ENCODE measurements around the gene SMARCB1. TPM values are rescaled to one million over a fixed set of nuclear protein-coding genes. Genes with fewer than 3 reads are reported as not detected.
A peak's percentile ranks its signal among the peaks of the same experiment; 100 is the strongest.

Gene SMARCB1
- total and polyA plus RNA-seq, 2 experiments from 2014 or later, result 147 to 175 TPM

DNA sequence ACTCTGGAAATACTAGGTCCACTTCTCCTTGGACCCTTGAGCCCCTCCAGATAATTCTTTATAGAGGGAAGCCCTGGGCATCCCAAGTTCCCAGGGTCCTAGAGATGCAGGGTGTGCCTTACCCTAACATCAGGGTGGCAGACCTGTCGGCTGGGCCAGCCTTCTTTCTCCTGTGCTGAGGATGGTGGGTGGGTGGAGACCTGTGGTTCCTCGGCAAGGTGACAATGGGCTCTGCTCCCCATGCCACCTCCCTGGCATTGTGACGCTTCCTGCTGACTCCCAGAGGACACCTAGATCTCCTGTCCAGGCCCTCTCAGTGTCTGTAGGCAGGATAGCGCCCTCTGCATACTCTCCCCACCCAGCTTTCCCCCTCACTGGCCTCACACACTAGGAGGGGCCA lies 55.8 kb downstream of the SMARCB1 start:
- peak overlapping the region; percentile 92 for H3K27ac ChIP-seq
- DNase-seq (ENCODE audit: low read depth in 1 of 2, low spot score in 1 of 2), result no peak
- TF ChIP-seq, protein P1, sequence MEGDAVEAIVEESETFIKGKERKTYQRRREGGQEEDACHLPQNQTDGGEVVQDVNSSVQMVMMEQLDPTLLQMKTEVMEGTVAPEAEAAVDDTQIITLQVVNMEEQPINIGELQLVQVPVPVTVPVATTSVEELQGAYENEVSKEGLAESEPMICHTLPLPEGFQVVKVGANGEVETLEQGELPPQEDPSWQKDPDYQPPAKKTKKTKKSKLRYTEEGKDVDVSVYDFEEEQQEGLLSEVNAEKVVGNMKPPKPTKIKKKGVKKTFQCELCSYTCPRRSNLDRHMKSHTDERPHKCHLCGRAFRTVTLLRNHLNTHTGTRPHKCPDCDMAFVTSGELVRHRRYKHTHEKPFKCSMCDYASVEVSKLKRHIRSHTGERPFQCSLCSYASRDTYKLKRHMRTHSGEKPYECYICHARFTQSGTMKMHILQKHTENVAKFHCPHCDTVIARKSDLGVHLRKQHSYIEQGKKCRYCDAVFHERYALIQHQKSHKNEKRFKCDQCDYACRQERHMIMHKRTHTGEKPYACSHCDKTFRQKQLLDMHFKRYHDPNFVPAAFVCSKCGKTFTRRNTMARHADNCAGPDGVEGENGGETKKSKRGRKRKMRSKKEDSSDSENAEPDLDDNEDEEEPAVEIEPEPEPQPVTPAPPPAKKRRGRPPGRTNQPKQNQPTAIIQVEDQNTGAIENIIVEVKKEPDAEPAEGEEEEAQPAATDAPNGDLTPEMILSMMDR (IDR thresholded peaks at IDR 0.05; ENCODE audit: low read depth, low read length), result no peak
- H3K36me3 ChIP-seq, result no peaks in the 10 kb centered on the region
- H3K4me3 ChIP-seq, result no peak overlapping the region
- H3K27me3 ChIP-seq, result no peaks in the 10 kb centered on the region
- peaks cover 52% of the 10 kb centered on the region for H3K4me1 ChIP-seq (ENCODE audit: low read depth)
- H3K9me3 ChIP-seq (ENCODE audit: low read depth), result no peaks in the 10 kb centered on the region

DNA sequence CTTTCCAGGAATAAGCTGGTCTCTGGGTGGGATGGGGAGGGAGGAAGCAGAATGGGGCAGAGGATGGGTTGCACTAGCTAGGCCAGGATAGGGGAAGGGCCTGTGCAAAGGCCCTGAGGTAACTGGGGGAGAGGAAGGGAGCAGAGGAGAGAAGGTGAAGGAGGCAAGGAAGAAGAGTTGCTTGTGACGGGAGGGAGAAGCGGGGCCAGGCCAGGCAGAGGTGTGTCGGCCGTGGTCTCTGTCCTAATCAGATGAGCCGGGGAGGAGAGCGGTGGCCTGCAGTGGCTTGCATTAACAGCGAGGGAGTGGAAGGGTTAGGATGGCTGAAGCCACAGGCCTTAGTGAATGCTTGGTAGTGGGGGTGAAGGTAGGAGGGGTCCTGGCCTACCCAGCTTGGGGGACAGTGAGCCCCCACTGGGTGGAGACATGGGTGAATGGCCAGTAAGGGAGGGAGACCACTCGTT lies 58.0 kb downstream of the SMARCB1 start:
- TF ChIP-seq, protein P1 (IDR thresholded peaks at IDR 0.05; ENCODE audit: low read depth, low read length), result no peak
- H3K36me3 ChIP-seq, result no peaks in the 10 kb centered on the region
- H3K4me3 ChIP-seq, result no peak overlapping the region
- no peaks in the 10 kb centered on the region for H3K9me3 ChIP-seq (ENCODE audit: low read depth)
- DNase-seq (ENCODE audit: low read depth in 1 of 2, low spot score in 1 of 2), result no peak
- H3K4me1 ChIP-seq (ENCODE audit: low read depth), result peaks cover 53% of the 10 kb centered on the region
- H3K27me3 ChIP-seq, result no peaks in the 10 kb centered on the region
- peak overlapping the region; percentile 67 for H3K27ac ChIP-seq

DNA sequence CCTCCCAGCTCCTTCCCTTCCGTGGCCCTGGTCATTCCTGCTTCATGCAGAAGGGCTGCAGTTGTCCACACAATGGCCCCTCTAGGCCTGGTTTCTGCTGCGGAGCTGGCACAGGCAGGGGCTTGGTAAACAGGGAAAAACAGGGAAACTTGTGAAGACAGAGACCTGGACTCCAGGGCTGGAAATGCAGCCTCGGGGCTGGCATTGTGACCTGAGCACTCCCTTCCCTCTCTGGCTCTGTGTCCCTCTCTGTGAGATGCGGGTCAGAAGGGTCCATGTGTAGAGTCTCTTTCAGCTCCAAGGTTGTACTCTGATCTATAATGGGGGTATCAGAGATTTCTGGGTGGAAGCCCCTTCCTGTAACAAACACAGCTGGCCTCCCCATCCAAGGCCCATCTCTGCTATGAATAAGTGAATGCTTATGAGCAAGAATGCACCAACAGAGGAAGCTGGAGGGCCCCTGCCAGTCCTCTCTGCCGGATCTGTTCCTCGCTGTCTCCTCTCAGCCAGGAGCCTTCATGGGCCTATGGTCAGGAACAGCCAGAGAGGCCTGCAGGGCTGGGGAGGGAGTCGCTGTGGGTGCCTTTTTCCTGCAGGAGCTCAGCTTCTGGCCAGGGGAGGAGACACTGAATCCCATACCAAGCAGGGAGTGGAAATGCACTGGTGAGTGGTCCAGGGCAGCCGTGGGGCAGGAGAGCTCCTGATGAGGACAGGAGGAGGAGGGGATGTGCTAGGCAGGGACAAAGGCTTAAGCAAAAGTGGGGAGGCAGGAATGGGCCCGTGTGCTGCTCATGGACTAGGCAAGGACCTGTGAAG lies 58.7 kb downstream of the SMARCB1 start:
- Histone ChIP-seq H3K27me3 (no peaks in the 10 kb centered on the region), H3K27ac (peak overlapping the region; percentile 86), H3K9me3 (ENCODE audit: low read depth) (no peaks in the 10 kb centered on the region), H3K36me3 (no peaks in the 10 kb centered on the region), H3K4me3 (no peak overlapping the region), H3K4me1 (ENCODE audit: low read depth) (peaks cover 53% of the 10 kb centered on the region)
- DNase-seq (ENCODE audit: low read depth in 1 of 2, low spot score in 1 of 2), result no peak
- TF ChIP-seq, protein P1 (IDR thresholded peaks at IDR 0.05; ENCODE audit: low read depth, low read length), result no peak

DNA sequence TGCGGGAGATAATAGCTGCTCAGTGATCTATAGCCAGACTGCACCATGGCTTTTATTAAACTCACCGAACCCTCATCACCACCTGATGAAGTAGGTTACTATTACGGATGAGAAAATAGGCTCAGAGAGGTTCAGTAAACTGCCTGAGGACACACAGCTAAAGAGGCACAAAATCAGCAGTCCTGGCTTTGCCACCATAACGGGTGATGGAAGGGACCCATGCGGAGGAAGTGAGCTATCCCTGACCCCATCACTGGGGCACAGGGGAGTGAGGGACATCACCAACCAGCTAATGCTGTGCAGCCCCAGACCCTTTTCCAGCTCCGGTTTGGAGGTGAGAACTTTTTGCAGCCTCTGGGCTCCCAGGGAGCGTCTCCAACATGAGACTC lies 59.3 kb downstream of the SMARCB1 start:
- DNase-seq (ENCODE audit: low read depth in 1 of 2, low spot score in 1 of 2), result no peak
- no peaks in the 10 kb centered on the region for H3K9me3 ChIP-seq (ENCODE audit: low read depth)
- no peaks in the 10 kb centered on the region for H3K27me3 ChIP-seq
- no peaks in the 10 kb centered on the region for H3K36me3 ChIP-seq
- peak overlapping the region; percentile 86 for H3K27ac ChIP-seq
- TF ChIP-seq, protein P1 (IDR thresholded peaks at IDR 0.05; ENCODE audit: low read depth, low read length), result no peak
- no peak overlapping the region for H3K4me3 ChIP-seq
- peaks cover 53% of the 10 kb centered on the region for H3K4me1 ChIP-seq (ENCODE audit: low read depth)

DNA sequence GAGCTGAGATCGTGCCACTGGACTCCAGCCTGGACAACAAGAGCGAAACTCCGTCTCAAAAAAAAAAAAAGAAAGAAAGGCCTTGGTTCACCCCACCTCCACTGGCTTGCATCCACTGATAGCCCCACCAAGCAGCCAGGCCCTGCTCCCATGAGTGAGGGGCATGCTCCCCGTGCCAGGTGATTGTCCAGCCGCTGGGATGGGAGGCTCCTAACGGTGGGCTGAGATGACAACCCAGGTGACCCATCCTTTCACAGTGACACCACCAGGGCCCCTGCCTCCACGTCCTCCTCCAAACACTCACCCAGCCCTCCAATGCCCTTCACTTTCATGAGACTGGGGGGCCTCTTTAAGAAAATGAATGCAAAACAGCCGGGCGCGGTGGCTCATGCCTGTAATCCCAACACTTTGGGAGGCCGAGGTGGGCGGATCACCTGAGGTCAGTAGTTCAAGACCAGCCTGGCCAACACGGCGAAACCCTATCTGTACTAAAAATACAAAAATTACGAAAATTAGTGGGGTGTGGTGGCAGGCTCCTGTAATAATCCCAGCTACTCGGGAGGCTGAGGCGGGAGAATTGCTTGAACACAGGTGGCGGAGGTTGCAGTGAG lies 60.6 kb downstream of the SMARCB1 start:
- Histone ChIP-seq H3K4me1 (ENCODE audit: low read depth) (peaks cover 42% of the 10 kb centered on the region), H3K27me3 (no peaks in the 10 kb centered on the region), H3K4me3 (no peak overlapping the region), H3K36me3 (no peaks in the 10 kb centered on the region), H3K9me3 (ENCODE audit: low read depth) (no peaks in the 10 kb centered on the region), H3K27ac (no peak overlapping the region)
- DNase-seq (ENCODE audit: low read depth in 1 of 2, low spot score in 1 of 2), result no peak
- TF ChIP-seq, protein P1 (IDR thresholded peaks at IDR 0.05; ENCODE audit: low read depth, low read length), result no peak
